Thyroid gland (tissue), 4 donors: ENCODE data around the gene LRRC8D.

Source experiments
- CTCF ChIP-seq, 6 experiments: fragments of 200-600 bp in 3 of 6; fragments of 450-650 bp in 3 of 6; sonication (generic) in 3 of 6; IDR thresholded peaks; one replicate each; pipeline ENCODE4 v1.5.1; 2016 to 2019; ENCODE audit warnings: antibody characterized with exemption in 6 of 6, mild to moderate bottlenecking in 2 of 6, inconsistent platforms in 1 of 6, moderate library complexity in 1 of 6
- POLR2A ChIP-seq, 2 donors: fragments of 450-650 bp; IDR thresholded peaks; one replicate each; pipeline ENCODE4 v1.6.1; 2017; ENCODE audit warnings: antibody characterized with exemption in 2 of 2, mild to moderate bottlenecking in 2 of 2, moderate library complexity in 1 of 2

- TF ChIP-seq POLR2A (IDR thresholded peaks at IDR 0.05) (no peak), CTCF (IDR thresholded peaks at IDR 0.05) (no peak)
These were observed 136.3 kb downstream of the LRRC8D start for GRCh38 chr1:89957107-89957506.
